GM13976 (cell line): Measurements from ENCODE around the gene TMOD2.

Experiments
- DNase-seq: peaks from one replicate; pipeline ENCODE4 v3.0.0; 2012; ENCODE audit warnings: low spot score
- CTCF ChIP-seq: IDR thresholded peaks from 2 replicates; pipeline ENCODE4 v1.5.1; 2012; ENCODE audit warnings: borderline replicate concordance, mild to moderate bottlenecking; ENCODE audit not compliant: insufficient read depth; ENCODE audit errors: extremely low read depth, missing control alignments, control extremely low read depth
- in situ Hi-C: fragments of 300-500 bp; cut with MboI; formaldehyde crosslinking; loops from one replicate; pipeline ENCODE4 v1.12.0; 2022; ENCODE audit warnings: low sequenced_read_pairs, mixed read lengths, inconsistent platforms; ENCODE audit not compliant: unreplicated experiment

TMOD2 gene

GRCh38 chr15:51864408-51865056 lies 113.1 kb downstream of the TMOD2 start:
- DNase-seq: no peak
- in situ Hi-C loops: no loop called here
- no peak for TF ChIP-seq CTCF

GRCh38 chr15:51865317-51865716 lies 113.9 kb downstream of the TMOD2 start:
- TF ChIP-seq CTCF: no peak

More at GRCh38 chr15:51865317-51865716, 113.9 kb downstream of the TMOD2 start:
- in situ Hi-C loops: no loop called here
- DNase-seq: no peak
